PC-3 (cell line): Measurements from ENCODE around the gene CA10.

Experiments
- EZH2 ChIP-seq: fragments of 300-600 bp; sonication (generic); IDR thresholded peaks from one replicate; pipeline ENCODE4 v1.6.1; 2017; ENCODE audit warnings: antibody characterized with exemption, mild to moderate bottlenecking, low read length; ENCODE audit not compliant: unreplicated experiment
- TF ChIP-seq, protein P1 (sequence below): fragments of 300-600 bp; sonication (generic); conservative IDR thresholded peaks from 2 replicates; pipeline ENCODE4 v1.5.1; 2017; ENCODE audit warnings: antibody characterized with exemption, low read depth, mild to moderate bottlenecking, low read length

DNA sequence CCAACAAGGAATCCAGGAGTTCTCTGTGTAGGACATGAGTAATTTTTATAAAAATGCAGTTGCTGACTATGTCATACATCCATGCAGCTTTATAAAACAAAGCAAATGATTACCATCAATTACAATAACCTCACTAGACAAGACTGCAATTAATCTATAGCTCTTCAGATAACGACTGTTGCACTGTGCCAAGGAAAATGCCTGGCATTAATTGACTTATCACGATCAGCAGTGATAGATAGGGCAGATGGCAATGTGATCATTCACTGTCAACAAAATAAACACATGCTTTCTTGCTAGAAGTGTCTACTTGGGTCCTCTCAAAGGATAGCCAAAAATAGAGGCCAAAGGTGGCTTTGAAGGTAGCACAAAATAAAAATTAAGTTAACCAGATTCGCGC lies 415.0 kb downstream of the CA10 start:
- TF ChIP-seq EZH2 = no peak
- TF ChIP-seq, protein P1, sequence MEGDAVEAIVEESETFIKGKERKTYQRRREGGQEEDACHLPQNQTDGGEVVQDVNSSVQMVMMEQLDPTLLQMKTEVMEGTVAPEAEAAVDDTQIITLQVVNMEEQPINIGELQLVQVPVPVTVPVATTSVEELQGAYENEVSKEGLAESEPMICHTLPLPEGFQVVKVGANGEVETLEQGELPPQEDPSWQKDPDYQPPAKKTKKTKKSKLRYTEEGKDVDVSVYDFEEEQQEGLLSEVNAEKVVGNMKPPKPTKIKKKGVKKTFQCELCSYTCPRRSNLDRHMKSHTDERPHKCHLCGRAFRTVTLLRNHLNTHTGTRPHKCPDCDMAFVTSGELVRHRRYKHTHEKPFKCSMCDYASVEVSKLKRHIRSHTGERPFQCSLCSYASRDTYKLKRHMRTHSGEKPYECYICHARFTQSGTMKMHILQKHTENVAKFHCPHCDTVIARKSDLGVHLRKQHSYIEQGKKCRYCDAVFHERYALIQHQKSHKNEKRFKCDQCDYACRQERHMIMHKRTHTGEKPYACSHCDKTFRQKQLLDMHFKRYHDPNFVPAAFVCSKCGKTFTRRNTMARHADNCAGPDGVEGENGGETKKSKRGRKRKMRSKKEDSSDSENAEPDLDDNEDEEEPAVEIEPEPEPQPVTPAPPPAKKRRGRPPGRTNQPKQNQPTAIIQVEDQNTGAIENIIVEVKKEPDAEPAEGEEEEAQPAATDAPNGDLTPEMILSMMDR = no peak
